Hematopoietic multipotent progenitor cell treated with erythropoietin and hydrocortisone succinate and interleukin-3 and kit ligand, for 4 days (in vitro differentiated cells): ENCODE results near the gene ELOB.

Source experiments
- DNase-seq: peaks from one replicate; pipeline ENCODE4 v3.0.0-alpha.2; 2015

The ELOB gene

GRCh38 chr16:2777231-2777902, at the start of gene ELOB:
TSS of gene ELOB (minus strand) at chr16:2777280. CDS start at chr16:2777239, 41 bp downstream.
- peak; percentile 95 for DNase-seq

GRCh38 chr16:2825906-2826305, 48.8 kb upstream of the ELOB start:
- DNase-seq: no peak

- DNase-seq: no peak
Measured at GRCh38 chr16:2825049-2825742, 48.1 kb upstream of the ELOB start.

- no peak for DNase-seq
Measured at GRCh38 chr16:2824626-2825025, 47.5 kb upstream of the ELOB start.

- no peak for DNase-seq
Measured at GRCh38 chr16:2822496-2822895, 45.4 kb upstream of the ELOB start.

GRCh38 chr16:2822158-2822495, 45.0 kb upstream of the ELOB start:
- DNase-seq: no peak

- DNase-seq: no peak
Measured at GRCh38 chr16:2821487-2822157, 44.5 kb upstream of the ELOB start.

GRCh38 chr16:2820836-2821486, 43.9 kb upstream of the ELOB start:
- DNase-seq: no peak

- DNase-seq: no peak
Measured at GRCh38 chr16:2819939-2820835, 43.1 kb upstream of the ELOB start.

GRCh38 chr16:2819179-2819938, 42.3 kb upstream of the ELOB start:
- no peak for DNase-seq

GRCh38 chr16:2818272-2818876, 41.3 kb upstream of the ELOB start:
- no peak for DNase-seq

- peak; percentile 26 for DNase-seq
Measured at GRCh38 chr16:2817340-2818271, 40.5 kb upstream of the ELOB start.

- DNase-seq: peak; percentile 44
Measured at GRCh38 chr16:2816751-2817339, 39.8 kb upstream of the ELOB start, which contains the start of gene PRSS21. TSS of gene PRSS21 (plus strand) at chr16:2817237. CDS start at chr16:2817269, 32 bp downstream.

GRCh38 chr16:2815299-2815771, 38.3 kb upstream of the ELOB start:
- DNase-seq: no peak

GRCh38 chr16:2814551-2815298, 37.6 kb upstream of the ELOB start:
- no peak for DNase-seq

- DNase-seq: no peak
Measured at GRCh38 chr16:2813771-2814221, 36.7 kb upstream of the ELOB start.

GRCh38 chr16:2811703-2812471, 34.8 kb upstream of the ELOB start:
- DNase-seq: no peak

GRCh38 chr16:2810651-2811050, 33.6 kb upstream of the ELOB start:
- DNase-seq: no peak
